HG03442 (cell line): ENCODE results near the gene KCTD8.
"Not testable (repeated sequence)": the region's sequence is repeated elsewhere in the genome, so short reads cannot be mapped to it uniquely, and the experiment has no call there.

Source experiments
- ATAC-seq: cut with Tn5 transposase; IDR thresholded peaks from one replicate; pipeline ENCODE4 v1.9.1; 2021; ENCODE audit warnings: mild to moderate bottlenecking, moderate library complexity; ENCODE audit not compliant: unreplicated experiment

KCTD8 gene

DNA sequence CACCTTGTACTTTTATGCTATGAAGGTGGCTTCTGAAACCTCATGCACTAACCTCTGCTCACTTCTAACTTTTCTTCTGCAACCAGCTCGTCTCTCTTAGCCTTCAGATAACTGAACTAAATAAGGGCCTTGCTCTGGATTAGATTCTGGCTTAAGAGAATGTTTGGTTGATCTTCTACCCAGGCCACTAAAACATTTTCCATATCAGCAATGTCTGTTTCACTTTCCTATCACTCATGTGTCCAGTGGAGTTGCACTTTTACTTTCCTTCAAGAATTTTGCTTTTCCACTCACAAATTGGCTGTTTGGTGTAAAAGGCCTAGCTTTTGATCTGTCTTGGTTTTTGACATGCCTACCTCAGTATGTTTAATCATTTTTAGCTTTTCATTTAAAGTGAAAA lies 105.8 kb downstream of the KCTD8 start:
- ATAC-seq = no peak

DNA sequence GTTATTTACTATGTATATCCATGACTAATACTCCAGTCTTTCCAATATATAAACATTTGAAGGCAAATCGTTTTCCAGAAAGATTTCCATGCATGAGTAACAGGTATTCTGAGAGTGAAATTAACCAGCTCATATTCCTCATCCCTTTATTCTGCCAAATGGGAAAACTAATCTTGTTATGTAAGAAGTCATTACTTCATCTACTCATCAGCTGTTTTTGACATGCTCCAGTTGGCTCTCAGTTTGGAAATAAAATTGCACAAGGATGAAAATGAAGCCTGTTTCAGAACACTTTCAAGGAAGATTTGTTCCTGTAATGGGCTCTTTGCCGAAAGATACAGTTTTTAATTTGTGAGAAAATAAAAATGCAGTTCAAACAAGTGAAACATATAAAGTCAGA lies 121.9 kb downstream of the KCTD8 start:
- no peak for ATAC-seq

DNA sequence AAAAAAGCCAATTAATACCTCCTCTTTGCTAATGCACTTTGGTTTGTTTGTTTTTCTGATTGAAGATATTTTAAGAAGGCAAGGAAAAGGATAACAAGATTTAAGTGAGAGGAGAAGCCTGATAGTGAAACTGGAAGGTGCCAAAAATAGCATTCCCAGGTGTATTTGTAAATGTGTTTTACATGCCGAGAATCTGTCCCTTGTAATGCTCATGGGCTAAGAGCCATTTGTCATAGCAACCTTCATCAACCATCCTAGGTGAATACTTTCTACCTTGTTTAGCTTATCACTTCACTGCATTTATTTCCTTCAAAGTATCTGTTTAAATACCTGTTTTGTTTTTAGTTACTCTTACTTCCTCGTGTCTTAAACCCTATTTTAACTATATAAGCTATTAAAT lies 127.8 kb downstream of the KCTD8 start:
- no peak for ATAC-seq

- ATAC-seq = no peak
These were observed 129.5 kb downstream of the KCTD8 start for GRCh38 chr4:44319129-44319528.

- ATAC-seq = no peak
These were observed 134.9 kb downstream of the KCTD8 start for GRCh38 chr4:44313702-44314101.

- no peak for ATAC-seq
These were observed 161.1 kb downstream of the KCTD8 start for GRCh38 chr4:44287505-44287904.

DNA sequence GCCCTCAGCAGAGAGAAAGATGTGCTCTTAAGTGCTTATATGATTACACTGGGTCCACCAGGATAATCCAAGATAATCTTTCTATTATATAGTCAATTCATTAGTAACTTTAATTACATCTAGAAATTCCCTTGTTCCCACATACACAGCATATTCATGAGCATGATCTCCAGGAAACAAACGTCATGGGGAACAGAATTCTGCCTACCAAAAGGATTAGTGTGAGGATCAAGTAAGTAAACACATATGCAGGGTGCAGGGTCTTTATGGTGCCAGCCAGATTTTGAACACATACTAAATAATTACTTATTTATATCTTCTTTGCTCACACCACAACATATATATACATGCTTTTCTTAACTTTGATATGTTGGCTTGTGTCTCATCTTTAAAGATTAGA lies 169.1 kb downstream of the KCTD8 start:
- ATAC-seq = no peak

DNA sequence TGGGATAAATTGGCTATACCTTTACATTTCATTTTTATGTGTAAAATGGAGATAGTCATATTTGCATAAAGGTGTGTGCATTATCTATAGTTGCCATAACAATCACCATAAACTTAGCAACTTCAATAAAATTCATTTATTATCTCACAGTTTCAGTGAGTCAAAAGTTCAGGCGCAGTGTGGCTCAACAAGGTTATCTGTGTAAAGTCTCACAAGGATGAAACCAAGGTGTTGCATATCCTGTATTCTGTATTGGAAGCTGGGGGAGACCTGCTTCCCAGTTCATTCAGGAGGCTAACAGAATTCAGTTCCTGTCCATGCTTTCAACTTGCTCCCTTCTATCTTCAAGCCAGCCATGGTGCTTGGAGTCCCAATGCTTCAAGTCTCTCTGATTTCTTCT lies 169.5 kb downstream of the KCTD8 start:
- no peak for ATAC-seq

DNA sequence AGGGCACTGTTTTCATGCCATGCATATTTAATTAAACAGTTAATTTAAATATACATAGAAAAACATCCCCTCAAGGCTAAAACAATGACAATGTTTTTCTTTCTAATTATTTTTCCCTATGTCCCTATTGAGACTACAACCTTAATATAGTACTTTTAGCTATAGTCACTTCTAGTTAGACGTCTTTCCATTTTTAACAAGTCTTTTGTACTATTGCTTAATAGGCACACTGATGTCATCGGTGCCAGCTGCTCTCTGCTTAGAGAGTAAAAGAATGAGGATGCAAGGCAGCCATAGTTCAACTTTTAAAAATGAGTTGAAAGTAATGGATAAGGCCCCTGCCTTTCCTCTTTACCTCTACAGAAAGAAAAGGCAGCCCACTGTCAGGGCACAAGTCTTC lies 191.1 kb downstream of the KCTD8 start:
- ATAC-seq = no peak

DNA sequence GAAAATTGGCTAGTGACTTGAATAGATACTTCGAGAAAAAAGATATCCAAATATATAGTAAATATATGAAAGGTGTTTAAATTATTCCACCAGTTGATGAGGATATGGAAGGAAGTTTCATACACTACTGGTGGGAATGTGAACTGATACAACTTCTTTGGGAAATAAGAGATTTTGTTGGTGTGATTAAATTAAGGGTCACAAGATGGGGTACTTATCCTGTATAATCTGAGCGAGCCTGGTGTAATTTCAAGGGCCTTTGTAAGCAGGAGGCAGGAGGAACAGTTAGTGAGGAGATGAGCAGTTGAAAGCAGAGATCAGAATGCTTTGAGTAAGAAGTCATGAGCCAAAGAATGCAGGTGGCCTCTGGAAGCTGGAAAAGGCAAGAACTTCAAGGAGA lies 192.2 kb downstream of the KCTD8 start:
- no peak for ATAC-seq

- no peak for ATAC-seq
These were observed 211.0 kb downstream of the KCTD8 start for GRCh38 chr4:44237643-44238042.

- ATAC-seq = no peak
These were observed 212.7 kb downstream of the KCTD8 start for GRCh38 chr4:44235897-44236296.

DNA sequence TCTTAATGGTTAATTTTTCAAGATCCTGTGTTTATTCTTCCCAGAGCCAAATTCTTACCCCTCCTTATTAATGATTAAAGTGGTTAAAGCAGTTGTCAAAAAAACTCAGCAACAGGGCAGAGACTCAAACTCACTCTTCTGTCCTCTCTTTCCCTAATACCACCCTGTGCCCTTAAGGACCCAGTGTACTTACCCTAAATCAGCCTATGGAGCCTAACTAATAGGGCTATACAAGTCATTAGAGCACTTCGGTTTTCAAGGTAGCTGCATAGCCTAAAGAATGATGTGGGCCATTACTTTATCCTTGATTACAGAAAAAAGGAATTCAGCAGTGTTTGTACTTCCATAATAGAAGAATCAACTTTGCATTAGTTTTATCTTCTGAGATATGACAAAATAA lies 216.3 kb downstream of the KCTD8 start:
- no peak for ATAC-seq

GRCh38 chr4:44231006-44231405 lies 217.6 kb downstream of the KCTD8 start:
- ATAC-seq = no peak

GRCh38 chr4:44228326-44228725 lies 220.3 kb downstream of the KCTD8 start:
- ATAC-seq = no peak

GRCh38 chr4:44221407-44221806 lies 227.2 kb downstream of the KCTD8 start:
- no peak for ATAC-seq

DNA sequence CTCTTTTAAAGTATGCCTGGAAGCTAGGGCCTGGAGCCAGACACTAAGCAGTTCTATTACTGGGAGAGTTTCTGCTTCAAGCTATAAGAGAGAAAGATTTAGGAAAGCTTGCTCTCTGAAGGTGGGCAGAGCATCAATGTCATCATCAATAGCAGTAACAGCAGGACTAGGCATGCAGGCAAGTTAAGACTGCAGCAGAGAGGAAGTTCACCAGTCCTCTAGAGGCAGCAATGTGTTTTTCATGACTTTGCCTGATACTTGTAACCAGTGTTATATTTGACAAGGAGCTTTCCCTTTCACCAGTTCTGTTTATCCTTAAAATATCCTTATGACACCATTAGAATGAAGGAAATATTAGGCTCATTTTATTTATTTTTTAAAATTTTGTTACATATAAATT lies 237.9 kb downstream of the KCTD8 start:
- no peak for ATAC-seq

DNA sequence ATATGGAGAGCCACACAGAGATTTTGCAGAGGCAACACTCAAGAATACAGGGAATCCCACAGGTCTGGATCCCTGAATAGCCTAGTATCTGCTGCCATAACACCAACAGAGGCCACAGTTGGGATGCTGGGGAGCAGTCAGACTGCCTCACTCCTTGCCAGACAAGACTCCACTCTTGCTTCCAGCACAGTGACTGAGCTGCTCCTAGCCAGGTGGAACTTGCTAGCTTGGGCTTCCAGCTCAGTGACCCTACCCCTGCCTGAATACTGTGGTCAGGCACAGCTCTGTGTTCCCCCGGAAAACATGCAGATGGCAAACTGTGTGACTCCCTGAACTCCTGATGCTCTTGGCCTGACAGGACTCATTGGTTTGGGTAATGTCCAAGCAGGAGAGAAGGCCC lies 251.8 kb downstream of the KCTD8 start:
- ATAC-seq = no peak

DNA sequence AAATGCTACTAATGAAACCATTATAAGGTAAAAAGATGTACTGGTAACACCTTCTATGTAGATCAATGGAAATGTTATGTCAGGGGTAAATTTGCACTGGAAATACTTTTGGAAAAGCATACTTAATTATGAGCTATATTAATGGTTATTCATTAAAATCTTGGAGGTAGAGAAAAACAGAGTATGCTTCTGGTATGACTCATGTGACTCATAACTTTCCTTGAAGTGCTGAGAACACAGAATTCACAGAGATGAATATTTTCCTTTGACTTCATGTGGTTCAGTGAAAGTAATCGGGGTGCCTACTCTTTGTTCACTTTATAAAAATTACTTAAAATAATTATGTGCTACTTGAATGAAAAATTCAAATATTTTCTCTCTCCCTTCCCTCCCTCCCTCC lies 254.2 kb downstream of the KCTD8 start:
- ATAC-seq = no peak

GRCh38 chr4:44186850-44187246 lies 261.8 kb downstream of the KCTD8 start:
- no peak for ATAC-seq

GRCh38 chr4:44186096-44186849 lies 262.3 kb downstream of the KCTD8 start:
- no peak for ATAC-seq

- ATAC-seq = not testable (repeated sequence)
These were observed 266.9 kb downstream of the KCTD8 start for GRCh38 chr4:44181491-44182349.
